Gastrocnemius medialis (tissue), 4 donors: ENCODE results near the gene VCL.
"Not testable (repeated sequence)": the region's sequence is repeated elsewhere in the genome, so short reads cannot be mapped to it uniquely, and the experiment has no call there.

Experiments
- POLR2A ChIP-seq, 2 donors: fragments of 450-650 bp; IDR thresholded peaks; one replicate each; pipeline ENCODE4 v1.6.1; 2017; ENCODE audit warnings: antibody characterized with exemption in 2 of 2, mild to moderate bottlenecking in 2 of 2, moderate library complexity in 2 of 2
- TF ChIP-seq, protein P1 (sequence below), 5 experiments: fragments of 450-650 bp in 3 of 5; fragments of 200-600 bp in 2 of 5; sonication (generic) in 2 of 5; IDR thresholded peaks in 4 of 5; conservative IDR thresholded peaks in 1 of 5; 1 replicate in 4 of 5; 2 replicates in 1 of 5; pipeline ENCODE4 v1.5.1; 2016 to 2019; ENCODE audit warnings: antibody characterized with exemption in 5 of 5, mild to moderate bottlenecking in 3 of 5, moderate library complexity in 3 of 5

DNA sequence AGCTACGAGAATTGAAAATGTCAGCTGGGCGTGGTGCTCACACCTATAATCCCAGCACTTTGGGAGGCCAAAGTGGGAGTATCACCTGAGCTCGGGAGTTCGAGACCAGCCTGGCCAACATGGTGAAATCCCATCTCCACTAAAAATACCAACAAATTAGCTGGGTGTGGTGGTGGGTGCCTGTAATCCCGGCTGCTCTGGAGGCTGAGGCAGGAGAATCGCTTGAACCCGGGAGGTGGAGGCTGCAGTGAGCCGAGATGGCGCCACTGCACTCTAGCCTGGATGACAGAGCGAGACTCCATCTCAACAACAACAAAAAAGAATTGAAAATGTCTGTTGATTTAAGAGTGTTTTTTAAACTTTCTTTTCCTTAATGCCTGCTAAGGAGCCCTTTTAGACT lies 149.1 kb downstream of the VCL start:
- TF ChIP-seq POLR2A (IDR thresholded peaks at IDR 0.05), result not testable (repeated sequence)
- TF ChIP-seq, protein P1, sequence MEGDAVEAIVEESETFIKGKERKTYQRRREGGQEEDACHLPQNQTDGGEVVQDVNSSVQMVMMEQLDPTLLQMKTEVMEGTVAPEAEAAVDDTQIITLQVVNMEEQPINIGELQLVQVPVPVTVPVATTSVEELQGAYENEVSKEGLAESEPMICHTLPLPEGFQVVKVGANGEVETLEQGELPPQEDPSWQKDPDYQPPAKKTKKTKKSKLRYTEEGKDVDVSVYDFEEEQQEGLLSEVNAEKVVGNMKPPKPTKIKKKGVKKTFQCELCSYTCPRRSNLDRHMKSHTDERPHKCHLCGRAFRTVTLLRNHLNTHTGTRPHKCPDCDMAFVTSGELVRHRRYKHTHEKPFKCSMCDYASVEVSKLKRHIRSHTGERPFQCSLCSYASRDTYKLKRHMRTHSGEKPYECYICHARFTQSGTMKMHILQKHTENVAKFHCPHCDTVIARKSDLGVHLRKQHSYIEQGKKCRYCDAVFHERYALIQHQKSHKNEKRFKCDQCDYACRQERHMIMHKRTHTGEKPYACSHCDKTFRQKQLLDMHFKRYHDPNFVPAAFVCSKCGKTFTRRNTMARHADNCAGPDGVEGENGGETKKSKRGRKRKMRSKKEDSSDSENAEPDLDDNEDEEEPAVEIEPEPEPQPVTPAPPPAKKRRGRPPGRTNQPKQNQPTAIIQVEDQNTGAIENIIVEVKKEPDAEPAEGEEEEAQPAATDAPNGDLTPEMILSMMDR (IDR thresholded peaks at IDR 0.05 in 4 of 5, conservative IDR thresholded peaks at IDR 0.05 in 1 of 5), result not testable (repeated sequence)
